Right lung (tissue), 5 donors: ENCODE results near the gene ROBO1. TPM values are rescaled to one million over a fixed set of nuclear protein-coding genes. Genes with fewer than 3 reads are reported as not detected.

Experiments used
- DNase-seq, 2 donors: peaks; one replicate each; pipeline ENCODE4 v3.0.0-alpha.2; 2013
- polyA plus RNA-seq, 5 donors: library from polyadenylated mRNA; unstranded; fragments of 120-200 nt; gene quantifications; one replicate each; pipeline versions ENCODE4 v1.2.1 to v1.2.3, GENCODE V29; 2013; ENCODE audit warnings: inconsistent platforms in 1 of 5, low replicate concordance in 1 of 5; ENCODE audit not compliant: insufficient read length in 5 of 5, insufficient read depth in 1 of 5

ROBO1 gene
- polyA plus RNA-seq, 5 donors, result 63.3 to 139 (median 102) TPM

GRCh38 chr3:79473993-79474392, 293.8 kb downstream of the ROBO1 start:
- no peak for DNase-seq

GRCh38 chr3:79467721-79468120, 300.1 kb downstream of the ROBO1 start:
- no peak for DNase-seq

GRCh38 chr3:79461129-79461792, 306.5 kb downstream of the ROBO1 start:
- no peak for DNase-seq

GRCh38 chr3:79453600-79453999, 314.2 kb downstream of the ROBO1 start:
- no peak for DNase-seq

GRCh38 chr3:79436387-79436786, 331.4 kb downstream of the ROBO1 start:
- DNase-seq, result no peak

GRCh38 chr3:79427081-79427480, 340.7 kb downstream of the ROBO1 start:
- DNase-seq, result no peak

GRCh38 chr3:79424811-79425210, 343.0 kb downstream of the ROBO1 start:
- DNase-seq, result no peak

GRCh38 chr3:79423417-79423816, 344.4 kb downstream of the ROBO1 start:
- DNase-seq, result no peak

GRCh38 chr3:79421273-79421672, 346.5 kb downstream of the ROBO1 start:
- DNase-seq, result no peak

GRCh38 chr3:79418855-79419621, 348.8 kb downstream of the ROBO1 start:
- no peak for DNase-seq

- no peak for DNase-seq
These were observed 352.4 kb downstream of the ROBO1 start for GRCh38 chr3:79415356-79415755.

- peak; percentile 86 to 87 for DNase-seq
These were observed 353.0 kb downstream of the ROBO1 start for GRCh38 chr3:79414806-79415205.

GRCh38 chr3:79414035-79414434, 353.8 kb downstream of the ROBO1 start:
- no peak for DNase-seq

GRCh38 chr3:79412537-79412936, 355.3 kb downstream of the ROBO1 start:
- no peak for DNase-seq

GRCh38 chr3:79410617-79411016, 357.2 kb downstream of the ROBO1 start:
- DNase-seq, result no peak

- DNase-seq, result no peak
These were observed 357.7 kb downstream of the ROBO1 start for GRCh38 chr3:79410136-79410535.

GRCh38 chr3:79406175-79406574, 361.6 kb downstream of the ROBO1 start:
- no peak for DNase-seq

GRCh38 chr3:79405183-79405582, 362.6 kb downstream of the ROBO1 start:
- DNase-seq, result no peak

- no peak for DNase-seq
These were observed 371.2 kb downstream of the ROBO1 start for GRCh38 chr3:79396595-79396994.

GRCh38 chr3:79392479-79392878, 375.3 kb downstream of the ROBO1 start:
- DNase-seq, result no peak

GRCh38 chr3:79390352-79390751, 377.4 kb downstream of the ROBO1 start:
- no peak for DNase-seq

GRCh38 chr3:79385211-79385610, 382.6 kb downstream of the ROBO1 start:
- no peak for DNase-seq

- DNase-seq, result peak in 1 of 2 donors; percentile 10
These were observed 384.3 kb downstream of the ROBO1 start for GRCh38 chr3:79383402-79384012.
